ENCODE measurements around the gene TMSB15A.
"Not testable (repeated sequence)": the region's sequence is repeated elsewhere in the genome, so short reads cannot be mapped to it uniquely, and the experiment has no call there.

The TMSB15A gene

DNA sequence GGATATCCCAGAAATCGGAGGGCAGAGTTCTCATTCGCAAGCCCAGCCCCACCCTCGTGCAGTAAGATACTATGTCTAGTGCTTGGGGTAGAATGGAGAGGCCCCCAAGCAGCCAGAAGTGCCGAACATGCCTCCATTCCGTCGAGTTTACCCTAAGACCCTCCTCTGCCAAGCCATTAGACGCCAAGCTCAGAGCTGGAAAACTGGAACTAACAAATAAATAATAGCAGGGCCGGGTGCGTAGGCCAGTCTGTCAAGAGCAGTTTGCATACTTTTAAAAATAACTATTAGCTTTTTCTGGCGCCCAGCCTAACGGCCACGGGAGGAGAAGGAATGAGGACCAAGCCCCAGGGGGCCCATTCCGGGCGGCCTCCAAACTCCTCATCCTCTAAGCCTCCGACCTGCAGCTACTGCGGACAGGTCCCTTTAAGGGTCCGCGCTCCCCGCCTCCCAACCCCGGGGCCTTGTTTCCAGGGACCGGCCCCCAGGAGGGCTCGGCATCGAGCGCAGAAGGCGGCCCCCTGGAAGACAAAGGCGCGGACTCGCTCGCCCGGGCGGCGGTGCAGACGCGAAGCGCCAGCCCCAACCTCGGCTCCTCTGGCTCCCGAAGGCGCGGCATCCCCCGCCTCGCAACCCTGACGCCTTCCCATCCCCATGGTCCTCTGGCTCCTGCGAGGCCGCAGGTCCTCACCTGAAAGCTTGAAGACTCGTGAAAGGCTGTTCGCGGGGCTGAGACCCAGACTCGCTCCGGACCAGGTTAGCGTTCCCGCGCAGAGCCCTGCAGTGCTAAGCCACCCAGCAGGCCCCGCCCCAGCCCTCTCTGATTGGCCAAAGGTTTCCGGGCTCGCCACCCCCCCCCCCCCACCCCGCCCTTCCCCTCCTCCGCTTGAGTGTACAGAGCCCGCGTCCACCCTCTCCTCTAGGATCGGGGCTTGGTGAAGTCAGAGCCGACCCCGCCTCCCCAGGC, at the start of gene TMSB15A:
Gene TMSB15A, minus strand, starts transcription at position 765 of the 967 bp plus-strand sequence.
- peak; percentile 38 for DNase-seq

DNA sequence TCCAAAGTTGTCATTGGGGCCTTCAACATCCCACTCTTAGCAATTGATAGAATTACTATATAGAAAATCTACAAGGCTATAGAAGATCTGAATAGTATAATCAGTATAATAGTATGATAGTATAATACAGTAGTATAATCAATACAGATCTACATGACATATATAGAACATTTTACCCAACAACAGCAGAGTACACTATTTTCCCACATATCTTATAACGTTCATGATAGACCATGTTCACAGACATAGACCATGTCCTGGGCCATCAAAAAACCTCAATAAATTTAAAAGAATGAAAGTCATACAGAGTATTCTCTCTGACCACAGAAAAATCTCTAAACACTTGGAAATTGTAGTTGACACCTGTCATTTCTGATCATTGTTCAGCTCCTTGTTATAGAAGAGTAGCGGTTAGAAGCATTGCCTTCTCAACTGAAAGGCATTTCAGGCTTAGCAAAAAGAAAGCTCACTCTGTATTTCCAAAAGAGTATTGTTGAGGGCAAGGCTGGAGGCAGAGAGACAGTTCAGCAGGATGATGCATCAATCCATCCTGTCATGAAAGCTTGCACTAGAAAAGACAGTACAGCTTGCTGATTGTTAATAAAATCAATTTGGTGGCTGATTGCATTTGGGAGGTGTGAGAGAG, 44.0 kb upstream of the TMSB15A start:
- DNase-seq: no peak

DNA sequence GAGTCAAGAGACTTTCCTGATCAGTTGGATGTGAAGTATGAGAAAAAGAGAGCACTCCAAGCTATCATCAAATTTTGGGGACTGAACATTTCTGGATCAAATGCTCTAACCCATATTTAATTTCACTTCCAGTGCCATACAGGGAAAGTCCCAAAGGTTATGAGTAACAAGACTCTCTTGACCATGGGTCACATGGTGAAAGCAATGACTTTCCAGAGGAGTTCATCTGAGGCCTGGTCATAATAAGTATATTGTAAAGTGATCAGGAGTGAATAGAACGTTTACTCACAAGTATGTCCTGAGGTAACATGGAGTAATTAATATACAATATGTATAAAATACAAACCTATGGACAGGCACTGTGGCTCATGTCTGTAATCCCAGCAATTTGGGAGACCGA, 42.1 kb upstream of the TMSB15A start:
- no peak for DNase-seq

DNA sequence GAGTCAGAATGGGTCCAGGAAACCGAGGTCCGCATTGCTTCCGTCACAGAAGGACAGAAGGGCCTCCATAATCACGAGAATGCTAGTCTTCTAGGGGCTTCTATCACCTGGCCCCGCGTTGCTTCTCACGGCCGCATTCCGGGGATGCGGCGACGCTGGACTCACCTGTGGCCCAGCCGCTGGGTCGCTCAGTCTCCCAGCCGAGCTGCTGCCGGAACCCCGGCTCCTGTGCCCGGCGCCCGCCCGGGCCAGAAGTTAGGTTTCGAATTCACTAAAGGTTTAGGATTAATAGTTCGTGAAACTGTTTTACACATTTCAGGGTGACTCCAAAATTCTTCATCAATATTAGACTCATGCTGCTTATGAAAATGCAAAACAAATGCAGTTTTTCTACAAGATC, 31.7 kb upstream of the TMSB15A start:
- DNase-seq: no peak

DNA sequence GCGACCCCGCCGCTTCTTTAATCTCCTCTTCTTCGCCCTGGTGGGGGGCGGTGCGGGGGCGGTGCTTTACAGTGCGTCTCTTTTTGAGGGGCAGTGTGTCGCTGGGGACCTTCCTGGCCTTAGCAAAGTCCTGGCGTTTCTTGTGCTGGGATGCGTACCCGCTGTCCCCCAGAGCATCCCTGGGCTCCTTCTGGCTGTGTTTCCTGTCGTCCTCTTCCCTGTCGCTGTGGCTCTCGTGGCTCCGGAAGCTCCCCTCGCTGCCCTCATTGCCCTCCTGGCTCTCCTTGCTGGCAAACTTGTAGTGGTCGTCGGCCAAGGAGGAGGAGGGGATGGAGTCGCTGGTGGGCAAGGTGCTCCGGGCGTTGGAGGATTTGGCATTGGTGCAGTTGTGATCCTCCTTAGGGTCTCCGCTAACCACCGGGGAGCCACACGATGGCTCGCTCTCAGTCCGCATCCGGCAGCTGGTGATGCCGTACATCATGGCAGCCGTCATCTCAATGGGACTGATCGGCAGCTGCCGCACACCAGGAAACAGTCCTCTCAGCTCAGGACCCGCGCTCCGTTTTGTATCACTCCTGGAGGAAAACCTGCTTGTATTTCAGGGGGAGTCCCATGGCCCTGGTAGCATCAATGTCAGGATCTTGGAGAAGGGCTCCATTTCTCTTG, 30.4 kb upstream of the TMSB15A start:
- DNase-seq: peak; percentile 51

DNA sequence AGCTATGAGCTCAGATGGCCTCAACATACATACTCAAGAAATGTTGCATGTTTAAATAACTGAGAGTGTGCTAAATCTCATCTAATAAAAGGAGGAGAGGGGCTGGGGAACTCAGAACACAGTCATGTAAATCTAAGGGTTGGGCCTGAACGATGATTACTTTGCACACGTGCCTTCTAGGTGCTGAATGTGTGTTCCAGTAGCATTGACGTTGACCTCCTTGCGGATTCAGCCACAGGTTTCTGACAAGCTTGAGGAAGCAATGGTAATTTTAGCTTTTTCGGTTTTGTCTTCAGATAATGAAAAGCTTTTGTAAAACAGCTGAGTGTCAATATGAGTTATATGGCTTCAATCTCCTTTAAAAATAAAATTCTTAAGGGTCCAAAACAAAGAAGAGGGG, 29.6 kb upstream of the TMSB15A start:
- DNase-seq: not testable (repeated sequence)

DNA sequence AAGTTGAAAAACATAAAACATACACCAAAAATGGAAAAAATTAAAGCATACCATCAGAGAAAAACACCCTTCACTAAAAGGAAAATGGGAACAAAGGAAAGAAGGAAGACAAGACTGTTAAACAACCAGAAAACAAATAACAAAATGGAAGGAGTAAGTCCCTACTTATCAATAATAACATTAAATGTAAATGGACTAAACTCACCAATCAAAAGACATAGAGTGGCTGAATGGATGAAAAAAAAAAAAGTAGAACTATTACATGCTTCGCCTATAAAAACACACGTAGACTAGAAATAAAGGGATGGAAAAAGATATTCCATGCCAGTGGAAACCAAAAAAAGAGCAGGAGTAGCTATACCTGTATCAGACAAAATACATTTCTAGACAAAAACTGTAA, 19.4 kb upstream of the TMSB15A start:
- DNase-seq: no peak

DNA sequence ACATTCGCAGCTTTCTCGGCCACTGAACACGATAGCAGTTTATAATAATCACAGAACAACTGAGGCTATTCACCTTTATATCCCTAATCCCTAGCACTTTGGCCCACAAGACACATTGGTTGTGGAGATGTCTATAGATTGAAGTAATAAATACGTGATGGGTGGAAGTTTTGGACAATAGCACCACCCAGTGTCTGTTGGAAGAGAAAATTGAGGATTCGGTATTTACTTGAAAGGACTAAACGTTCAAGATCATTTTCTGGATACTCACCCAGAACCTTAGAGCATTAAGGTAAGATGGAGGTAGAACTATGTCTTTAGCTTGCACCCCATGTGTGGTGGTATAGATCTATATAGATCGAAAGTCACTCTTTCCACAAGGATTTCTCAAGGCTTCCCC, 787 bp upstream of the TMSB15A start:
- peak; percentile 7 for DNase-seq

DNA sequence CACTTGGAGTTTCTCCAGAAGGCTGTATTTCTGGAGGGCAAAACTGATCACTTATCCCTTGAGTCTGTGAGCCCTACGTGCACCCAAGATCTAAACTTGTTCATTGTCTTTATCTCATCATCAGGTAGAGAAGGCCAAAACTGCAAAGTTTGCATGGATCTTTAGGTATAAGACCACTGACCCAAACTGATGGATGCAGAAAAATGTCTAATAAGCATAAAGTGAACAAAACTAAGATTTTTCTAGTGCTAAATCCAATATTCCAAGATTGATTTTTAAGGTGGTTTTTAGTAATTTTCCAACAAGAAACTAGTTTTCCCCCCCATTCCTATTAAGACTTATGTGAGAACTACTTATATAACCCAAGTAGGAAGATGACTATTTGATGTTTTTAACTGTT, 2.0 kb downstream of the TMSB15A start:
- DNase-seq: no peak

DNA sequence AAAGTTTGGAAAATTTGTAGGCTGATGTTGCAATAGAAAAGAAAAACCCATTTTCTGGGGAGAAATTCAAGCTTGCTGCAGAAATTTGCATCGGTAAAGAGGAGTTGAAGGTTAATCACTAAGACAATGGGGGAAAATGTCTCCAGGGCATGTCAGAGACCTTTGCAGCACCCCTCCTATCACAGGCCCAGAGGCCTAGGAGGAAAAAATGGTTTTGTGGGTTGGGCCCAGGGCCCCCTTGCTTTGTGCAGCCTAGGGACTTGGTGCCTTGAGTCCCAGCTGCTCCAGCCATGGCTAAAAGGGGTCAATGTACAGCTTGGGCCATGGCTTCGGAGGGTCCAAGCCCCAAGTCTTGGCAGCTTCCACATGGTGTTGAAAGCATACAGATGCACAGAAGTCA, 17.8 kb downstream of the TMSB15A start:
- no peak for DNase-seq

DNA sequence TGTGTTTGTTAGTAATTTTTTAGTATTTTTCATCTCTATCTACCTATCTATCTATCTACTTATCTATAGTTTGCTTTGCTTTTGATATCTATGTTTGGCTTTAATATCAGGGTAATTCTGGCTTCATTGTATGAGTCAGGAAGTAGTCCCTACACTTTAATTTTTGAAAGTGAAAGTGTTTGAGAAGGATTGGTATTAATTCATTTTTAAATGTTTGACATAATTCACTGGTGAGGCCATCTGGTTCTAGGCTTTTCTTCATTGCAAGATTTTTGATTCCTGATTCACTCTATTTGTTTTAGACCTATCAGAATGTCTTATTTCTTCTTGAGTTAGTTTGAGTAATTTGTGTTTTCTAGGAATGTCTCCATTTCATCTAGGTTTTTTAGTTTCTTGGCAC, 24.8 kb downstream of the TMSB15A start:
- DNase-seq: no peak

DNA sequence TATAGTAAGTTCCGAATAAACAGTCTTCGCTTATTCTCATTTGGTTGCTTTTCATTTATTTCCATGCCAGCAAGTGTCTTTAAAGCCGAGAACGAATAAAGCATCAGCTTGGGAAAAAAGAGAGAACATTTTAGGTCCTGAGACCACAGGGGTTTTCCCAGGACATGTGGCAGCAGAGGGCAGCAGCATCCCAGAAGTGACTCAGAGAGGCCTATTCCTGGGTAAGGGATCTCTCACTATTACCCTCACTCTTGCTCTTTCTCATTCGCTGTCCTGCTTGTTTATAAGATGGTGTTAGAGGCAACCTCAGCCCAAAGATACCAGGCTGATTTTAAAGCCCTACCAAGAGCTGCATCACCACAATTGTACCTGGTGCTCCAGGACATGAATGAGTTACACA, 37.8 kb downstream of the TMSB15A start:
- not testable (repeated sequence) for DNase-seq

DNA sequence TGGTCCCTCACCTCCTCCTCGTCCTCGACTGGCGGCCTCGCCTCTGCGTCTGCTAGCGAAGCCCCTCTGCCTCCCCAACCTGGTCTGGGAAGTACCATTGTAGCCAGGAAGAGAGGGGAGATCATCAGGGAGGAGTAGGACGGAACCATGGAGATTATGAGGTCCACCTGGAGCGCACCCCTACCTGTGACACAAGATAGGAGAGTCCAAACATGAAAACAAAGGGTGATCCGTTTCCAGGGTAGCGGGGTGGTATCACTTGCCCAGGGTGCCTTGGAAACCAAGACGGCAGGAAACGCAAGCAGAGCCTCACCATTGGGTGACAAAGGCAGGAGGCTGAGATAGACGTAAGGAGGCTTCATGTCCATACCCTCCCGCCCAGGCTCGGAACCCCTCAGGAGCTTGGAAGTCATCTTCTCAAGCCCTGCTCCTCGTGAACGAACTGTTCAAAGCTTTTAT, 44.7 kb downstream of the TMSB15A start, which contains the start of gene TCP11X2:
Gene TCP11X2, minus strand, starts transcription at position 51 of the 459 bp plus-strand sequence.
- not testable (repeated sequence) for DNase-seq

DNA sequence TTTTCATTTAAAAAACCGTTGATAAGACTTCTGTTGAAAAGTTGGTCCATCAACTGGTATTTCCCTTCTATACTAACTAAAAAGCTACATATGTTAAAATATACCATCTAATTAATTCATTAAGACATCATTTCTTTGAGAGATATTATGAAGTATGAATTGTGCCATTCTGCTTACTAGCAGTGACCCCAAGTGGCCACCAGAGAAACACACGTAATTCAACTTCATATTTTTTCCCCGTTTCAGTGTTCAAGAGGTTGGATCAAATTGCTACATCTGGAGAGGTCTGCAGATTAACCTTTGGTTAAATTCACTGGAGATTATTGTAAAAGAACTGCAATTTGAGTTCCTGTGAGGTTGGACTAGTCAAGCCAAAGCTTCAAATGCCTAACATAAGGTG, 46.3 kb downstream of the TMSB15A start:
- DNase-seq: not testable (repeated sequence)

All from SHP77 treated with DMSO at 0.1 percent for 48 hours (cell line).